ENCODE results near the gene STIM2. TPM values are rescaled to one million over a fixed set of nuclear protein-coding genes. Genes with fewer than 3 reads are reported as not detected.

STIM2 gene
- total and polyA plus RNA-seq, 10 donors, result 26.8 to 66.6 (median 49.1) TPM

- no peak for TF ChIP-seq POLR2AphosphoS5 (IDR thresholded peaks at IDR 0.05)
- no peak for TF ChIP-seq POLR2A (IDR thresholded peaks at IDR 0.05)
- TF ChIP-seq CTCF (IDR thresholded peaks at IDR 0.05 in 8 of 11, conservative IDR thresholded peaks at IDR 0.05 in 3 of 11), result no peak
- Histone ChIP-seq H3K4me3 (no peak overlapping the region), H3K36me3 (peaks cover 0 to 68% (median 7%) of the 10 kb centered on the region in 6 donors), H3K27me3 (replicated peaks in 1 of 7) (no peaks in the 10 kb centered on the region), H3K4me1 (peaks cover 0 to 45% (median 25%) of the 10 kb centered on the region in 6 donors), H3K9me3 (no peaks in the 10 kb centered on the region), H3K27ac (no peak overlapping the region)
- intact Hi-C loops (cut with DNase I; ENCODE audit: low total_unique reads), result loop anchor here (5.0 to 10.0 kb wide), 2 partner anchors 145 to 423 kb away; partner anchors contain the start of genes STIM2 and TBC1D19
- no peak for DNase-seq
- 82 to 95% (median 91%) methylated on average over 3 of the region's 3 CpGs for WGBS, 5 donors
Measured at GRCh38 chr4:27007507-27007906, 146.9 kb downstream of the STIM2 start.

GRCh38 chr4:27008679-27009078 is 148.0 kb downstream of the STIM2 start:
- intact Hi-C loops (cut with DNase I; ENCODE audit: low total_unique reads), result loop anchor here (5.0 to 10.0 kb wide), 2 partner anchors 146 to 424 kb away; partner anchors contain the start of genes STIM2 and TBC1D19
- Histone ChIP-seq H3K4me3 (no peak overlapping the region), H3K4me1 (peaks cover 0 to 33% (median 15%) of the 10 kb centered on the region in 6 donors)

GRCh38 chr4:27009539-27009938 is 148.9 kb downstream of the STIM2 start:
- Histone ChIP-seq H3K4me1 (peaks cover 0 to 27% (median 13%) of the 10 kb centered on the region in 6 donors), H3K27ac (peak overlapping the region in 1 of 8 donors; percentile 32), H3K27me3 (replicated peaks in 1 of 7) (no peaks in the 10 kb centered on the region), H3K9me3 (no peaks in the 10 kb centered on the region), H3K36me3 (peaks cover 0 to 49% (median 7%) of the 10 kb centered on the region in 6 donors), H3K4me3 (no peak overlapping the region)
- intact Hi-C loops (cut with DNase I; ENCODE audit: low total_unique reads), result loop anchor here (5.0 to 10.0 kb wide), 2 partner anchors 147 to 425 kb away; partner anchors contain the start of genes STIM2 and TBC1D19
- TF ChIP-seq CTCF (IDR thresholded peaks at IDR 0.05 in 8 of 11, conservative IDR thresholded peaks at IDR 0.05 in 3 of 11) (no peak), POLR2A (IDR thresholded peaks at IDR 0.05) (no peak), POLR2AphosphoS5 (IDR thresholded peaks at IDR 0.05) (no peak)
- DNase-seq, result no peak
- WGBS, 5 donors, result 67 to 81% (median 75%) methylated on average over 4 of the region's 4 CpGs

More at GRCh38 chr4:27008679-27009078, 148.0 kb downstream of the STIM2 start:
- Histone ChIP-seq H3K9me3 (no peaks in the 10 kb centered on the region), H3K27ac (no peak overlapping the region), H3K36me3 (peaks cover 0 to 58% (median 7%) of the 10 kb centered on the region in 6 donors), H3K27me3 (replicated peaks in 1 of 7) (no peaks in the 10 kb centered on the region)
- TF ChIP-seq CTCF (IDR thresholded peaks at IDR 0.05 in 8 of 11, conservative IDR thresholded peaks at IDR 0.05 in 3 of 11) (no peak), POLR2AphosphoS5 (IDR thresholded peaks at IDR 0.05) (no peak), POLR2A (IDR thresholded peaks at IDR 0.05) (no peak)
- no peak for DNase-seq
- WGBS, 5 donors, result 78 to 94% (median 85%) methylated on average over 4 of the region's 4 CpGs

- Histone ChIP-seq H3K9me3 (peaks cover 0 to 5% (median under 1%) of the 10 kb centered on the region in 8 donors), H3K4me1 (peaks cover 0 to 22% (median 12%) of the 10 kb centered on the region in 6 donors), H3K4me3 (no peak overlapping the region), H3K27me3 (replicated peaks in 1 of 7) (no peaks in the 10 kb centered on the region), H3K36me3 (peaks cover 0 to 46% (median 7%) of the 10 kb centered on the region in 6 donors), H3K27ac (peak overlapping the region in 2 of 8 donors; percentile 30 to 32)
- 35 to 46% (median 44%) methylated on average over 6 of the region's 6 CpGs for WGBS, 5 donors
- DNase-seq, result peak; percentile 77
- intact Hi-C loops (cut with DNase I; ENCODE audit: low total_unique reads), result loop anchor here (5.0 kb wide), 1 partner anchor 553 kb away; no protein-coding TSS in a partner anchor
- TF ChIP-seq CTCF (IDR thresholded peaks at IDR 0.05 in 8 of 11, conservative IDR thresholded peaks at IDR 0.05 in 3 of 11), result peak; percentile 70 to 94 (median 85)
- no peak for TF ChIP-seq POLR2A (IDR thresholded peaks at IDR 0.05)
Measured at GRCh38 chr4:27010334-27010940, 149.8 kb downstream of the STIM2 start.

Measured in spleen (tissue), 11 donors.